ENCODE measurements around the gene KCNH5. TPM values are rescaled to one million over a fixed set of nuclear protein-coding genes. Genes with fewer than 3 reads are reported as not detected.

The KCNH5 gene
- polyA plus RNA-seq, 1 of the 3 experiments (the other 2 are of a cell fraction), result not detected

DNA sequence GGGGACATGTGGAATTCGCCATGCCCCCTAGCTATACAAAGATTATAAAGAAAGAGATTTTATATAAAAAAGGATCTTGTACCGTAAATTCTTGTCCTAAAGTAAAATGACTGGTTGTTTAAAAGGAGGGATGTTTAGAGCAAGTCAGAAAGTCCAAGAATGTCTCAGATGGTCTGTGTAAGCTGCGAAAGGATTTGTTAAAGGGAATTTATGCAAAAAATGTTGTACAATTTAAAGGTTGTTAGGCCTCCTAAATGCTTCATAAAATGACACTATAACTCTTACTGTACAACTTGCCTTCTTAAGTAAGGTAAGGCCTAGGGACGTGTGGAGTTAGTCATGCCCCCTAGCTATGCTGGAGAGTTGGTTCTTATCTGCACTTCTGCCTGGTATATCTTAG is 237.6 kb downstream of the KCNH5 start:
- no peaks in the 10 kb centered on the region for H3K4me1 ChIP-seq (ENCODE audit: control insufficient read depth in 1 of 2, insufficient read depth in 2 of 2, low read depth in 1 of 2, low read length in 1 of 2)
- no peaks in the 10 kb centered on the region for H3K79me2 ChIP-seq (ENCODE audit: insufficient read depth)
- H3K27me3 ChIP-seq (ENCODE audit: insufficient read depth), result no peaks in the 10 kb centered on the region
- H4K20me1 ChIP-seq (ENCODE audit: insufficient read depth), result no peaks in the 10 kb centered on the region
- H3F3A ChIP-seq (replicated peaks; ENCODE audit: insufficient read depth), result no peaks in the 10 kb centered on the region
- H3K4me3 ChIP-seq (ENCODE audit: low read depth in 2 of 2, low read length in 1 of 2), result no peak overlapping the region
- ChIA-PET CTCF (interaction anchor here (1.3 kb wide), 1 partner anchor 56 kb away, joined by 3 read pairs; no protein-coding TSS in a partner anchor), POLR2A (no interaction called here)
- TF ChIP-seq NRF1 (IDR thresholded peaks at IDR 0.05; ENCODE audit: low read depth, low read length) (no peak), FOXJ3 (CRISPR knock-in tag; IDR thresholded peaks at IDR 0.05) (no peak), MXI1 (IDR thresholded peaks at IDR 0.05; ENCODE audit: low read depth, low read length) (no peak)
- TF ChIP-seq, protein P1, sequence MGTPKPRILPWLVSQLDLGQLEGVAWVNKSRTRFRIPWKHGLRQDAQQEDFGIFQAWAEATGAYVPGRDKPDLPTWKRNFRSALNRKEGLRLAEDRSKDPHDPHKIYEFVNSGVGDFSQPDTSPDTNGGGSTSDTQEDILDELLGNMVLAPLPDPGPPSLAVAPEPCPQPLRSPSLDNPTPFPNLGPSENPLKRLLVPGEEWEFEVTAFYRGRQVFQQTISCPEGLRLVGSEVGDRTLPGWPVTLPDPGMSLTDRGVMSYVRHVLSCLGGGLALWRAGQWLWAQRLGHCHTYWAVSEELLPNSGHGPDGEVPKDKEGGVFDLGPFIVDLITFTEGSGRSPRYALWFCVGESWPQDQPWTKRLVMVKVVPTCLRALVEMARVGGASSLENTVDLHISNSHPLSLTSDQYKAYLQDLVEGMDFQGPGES (IDR thresholded peaks at IDR 0.05; ENCODE audit: low read depth, low read length), result no peak
- no peak overlapping the region for H2AFZ ChIP-seq (ENCODE audit: low read depth)
- no peak overlapping the region for H3K4me2 ChIP-seq
- no peaks in the 10 kb centered on the region for H3K36me3 ChIP-seq (replicated peaks in 1 of 2; ENCODE audit: control insufficient read depth in 1 of 2, insufficient read depth in 2 of 2, low read length in 1 of 2)
- H3K27ac ChIP-seq (ENCODE audit: low read depth in 2 of 2, low read length in 1 of 2), result no peak overlapping the region
- H3K9ac ChIP-seq, result no peak overlapping the region
- peaks cover 7% of the 10 kb centered on the region; the same call in 1 of the 2 replicates for H3K9me3 ChIP-seq
- DNase-seq, result no peak
- H3K9me2 ChIP-seq, result no peaks in the 10 kb centered on the region
- WGBS (ENCODE audit: low lambda C conversion rate), result 12% methylated on average over 4 of the region's 4 CpGs

DNA sequence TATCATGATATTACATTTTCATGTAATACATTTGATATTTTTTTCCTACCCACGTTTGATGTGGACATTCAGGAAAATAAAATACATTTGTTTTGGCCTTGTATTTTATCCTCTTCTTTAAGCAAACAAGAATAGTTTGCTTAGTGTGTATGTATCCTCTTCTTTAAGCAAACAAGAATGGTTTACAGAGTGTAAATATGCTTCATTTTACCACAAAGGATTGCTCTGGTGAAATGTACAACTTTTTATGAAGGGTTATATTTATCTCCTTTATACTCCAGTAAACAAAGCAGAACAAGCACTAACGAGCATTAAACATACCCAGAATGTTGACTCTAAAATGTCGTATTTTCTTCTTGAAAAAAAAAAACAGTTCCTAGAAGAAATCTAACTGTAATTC is 244.7 kb downstream of the KCNH5 start:
- no peak overlapping the region for H3K4me2 ChIP-seq
- no peaks in the 10 kb centered on the region for H3K27me3 ChIP-seq (ENCODE audit: insufficient read depth)
- 22% methylated on average over 3 of the region's 3 CpGs for WGBS (ENCODE audit: low lambda C conversion rate)
- H3K9me3 ChIP-seq, result no peaks in the 10 kb centered on the region
- TF ChIP-seq RFX5 (IDR thresholded peaks at IDR 0.05; ENCODE audit: low read length) (no peak), POLR2AphosphoS5 (IDR thresholded peaks at IDR 0.05; ENCODE audit: low read depth, low read length) (no peak), FOSL2 (IDR thresholded peaks at IDR 0.05; ENCODE audit: borderline replicate concordance, low read depth) (no peak), JUND (IDR thresholded peaks at IDR 0.05) (no peak), CHD2 (IDR thresholded peaks at IDR 0.05; ENCODE audit: low read length, partially characterized antibody) (no peak)
- H3F3A ChIP-seq (replicated peaks; ENCODE audit: insufficient read depth), result no peaks in the 10 kb centered on the region
- no peak overlapping the region for H3K4me3 ChIP-seq (ENCODE audit: low read depth in 2 of 2, low read length in 1 of 2)
- H3K79me2 ChIP-seq (ENCODE audit: insufficient read depth), result no peaks in the 10 kb centered on the region
- POLR2A ChIA-PET, result no interaction called here
- H3K9me2 ChIP-seq, result no peaks in the 10 kb centered on the region
- DNase-seq, result no peak
- no peak overlapping the region for H3K27ac ChIP-seq (ENCODE audit: low read depth in 2 of 2, low read length in 1 of 2)
- H2AFZ ChIP-seq (ENCODE audit: low read depth), result no peak overlapping the region
- H3K9ac ChIP-seq, result no peak overlapping the region
- no peaks in the 10 kb centered on the region for H3K36me3 ChIP-seq (replicated peaks in 1 of 2; ENCODE audit: control insufficient read depth in 1 of 2, insufficient read depth in 2 of 2, low read length in 1 of 2)
- CTCF ChIA-PET, result no interaction called here
- H4K20me1 ChIP-seq (ENCODE audit: insufficient read depth), result no peaks in the 10 kb centered on the region
- no peaks in the 10 kb centered on the region for H3K4me1 ChIP-seq (ENCODE audit: control insufficient read depth in 1 of 2, insufficient read depth in 2 of 2, low read depth in 1 of 2, low read length in 1 of 2)

DNA sequence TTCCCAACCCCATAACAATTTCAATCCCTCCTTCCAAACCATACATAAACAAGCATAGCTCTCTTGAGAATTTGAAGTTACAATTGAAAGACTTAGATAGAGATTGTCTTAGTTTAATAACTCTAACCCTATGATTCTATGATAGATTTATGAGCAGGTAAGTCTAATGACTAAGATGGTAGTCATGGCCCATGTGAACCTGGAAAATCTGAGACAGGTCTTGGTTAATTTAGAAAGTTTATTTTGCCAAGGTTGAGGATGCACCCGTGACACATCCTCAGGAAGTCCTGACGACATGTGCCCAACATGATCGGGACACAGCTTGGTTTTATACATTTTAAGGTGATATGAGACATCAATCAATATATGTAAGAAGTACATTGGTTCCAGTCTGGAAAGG is 248.8 kb downstream of the KCNH5 start:
- Histone ChIP-seq H3K9me3 (no peaks in the 10 kb centered on the region), H4K20me1 (ENCODE audit: insufficient read depth) (no peaks in the 10 kb centered on the region), H3K4me3 (ENCODE audit: low read depth in 2 of 2, low read length in 1 of 2) (no peak overlapping the region), H3K27ac (ENCODE audit: low read depth in 2 of 2, low read length in 1 of 2) (no peak overlapping the region), H2AFZ (ENCODE audit: low read depth) (no peak overlapping the region), H3K4me1 (ENCODE audit: control insufficient read depth in 1 of 2, insufficient read depth in 2 of 2, low read depth in 1 of 2, low read length in 1 of 2) (no peaks in the 10 kb centered on the region), H3K36me3 (replicated peaks in 1 of 2; ENCODE audit: control insufficient read depth in 1 of 2, insufficient read depth in 2 of 2, low read length in 1 of 2) (no peaks in the 10 kb centered on the region), H3K27me3 (ENCODE audit: insufficient read depth) (no peaks in the 10 kb centered on the region), H3K4me2 (no peak overlapping the region), H3F3A (replicated peaks; ENCODE audit: insufficient read depth) (no peaks in the 10 kb centered on the region), H3K79me2 (ENCODE audit: insufficient read depth) (no peaks in the 10 kb centered on the region), H3K9ac (no peak overlapping the region), H3K9me2 (no peaks in the 10 kb centered on the region)
- WGBS (ENCODE audit: low lambda C conversion rate), result 65% methylated on average over 3 of the region's 3 CpGs
- CTCF ChIA-PET, result no interaction called here
- no peak for DNase-seq
- no peak for TF ChIP-seq TEAD4 (IDR thresholded peaks at IDR 0.05; ENCODE audit: borderline replicate concordance, insufficient read depth)
- no peak for TF ChIP-seq EZH2phosphoT487 (IDR thresholded peaks at IDR 0.05; ENCODE audit: borderline replicate concordance, low read depth)
- TF ChIP-seq, protein P1 (IDR thresholded peaks at IDR 0.05; ENCODE audit: low read depth, low read length), result no peak
- TF ChIP-seq, protein P2, sequence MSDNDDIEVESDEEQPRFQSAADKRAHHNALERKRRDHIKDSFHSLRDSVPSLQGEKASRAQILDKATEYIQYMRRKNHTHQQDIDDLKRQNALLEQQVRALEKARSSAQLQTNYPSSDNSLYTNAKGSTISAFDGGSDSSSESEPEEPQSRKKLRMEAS (IDR thresholded peaks at IDR 0.05; ENCODE audit: low read depth), result no peak
- POLR2A ChIA-PET, result no interaction called here

Data from SK-N-SH (cell line).